Measurements from ENCODE around the gene JARID2.

Gene JARID2

DNA sequence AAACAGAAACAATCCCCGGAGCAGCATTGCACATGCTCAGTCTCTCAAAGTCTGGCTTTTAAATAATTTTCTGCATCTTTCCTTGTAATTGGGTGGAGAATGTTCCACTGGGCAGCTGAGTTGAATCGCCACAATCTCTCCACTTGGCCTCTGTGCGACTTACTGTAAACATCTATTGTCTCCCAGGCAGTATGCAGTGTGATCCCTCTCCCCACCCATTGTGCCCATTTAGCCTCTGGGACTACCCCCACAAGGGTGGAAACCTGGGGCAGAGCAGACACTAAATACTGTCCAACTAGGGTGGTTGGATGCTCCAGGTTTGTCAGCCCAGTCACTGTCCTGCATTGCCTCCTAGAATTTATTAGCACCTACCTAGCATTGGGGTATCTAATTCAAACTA, 96.2 kb downstream of the JARID2 start:
- no peaks in the 10 kb centered on the region for H3K79me2 ChIP-seq (ENCODE audit: insufficient read depth, low read length)
- no peak overlapping the region for H3K4me2 ChIP-seq (ENCODE audit: low read depth, low read length, poor library complexity, severe bottlenecking)
- H3K9me3 ChIP-seq (ENCODE audit: insufficient read depth, low read length), result no peaks in the 10 kb centered on the region
- no peak overlapping the region for H3K9ac ChIP-seq (ENCODE audit: low read length)
- H2AFZ ChIP-seq (ENCODE audit: low read depth, low read length, severe bottlenecking), result no peak overlapping the region
- H3K9me2 ChIP-seq (replicated peaks; ENCODE audit: insufficient read depth, low read length), result no peaks in the 10 kb centered on the region
- H3F3A ChIP-seq (ENCODE audit: insufficient read depth), result no peaks in the 10 kb centered on the region
- H4K20me1 ChIP-seq (ENCODE audit: low read depth, low read length), result peaks cover 31% of the 10 kb centered on the region
- H3K4me3 ChIP-seq (ENCODE audit: insufficient read depth, low read length, poor library complexity, severe bottlenecking), result no peak overlapping the region
- no peaks in the 10 kb centered on the region for H3K36me3 ChIP-seq (ENCODE audit: low read length)
- H3K27ac ChIP-seq (ENCODE audit: low read depth, low read length), result no peak overlapping the region
- no peak for TF ChIP-seq EZH2phosphoT487 (conservative IDR thresholded peaks at IDR 0.05; ENCODE audit: low read length)
- TF ChIP-seq, protein P1, sequence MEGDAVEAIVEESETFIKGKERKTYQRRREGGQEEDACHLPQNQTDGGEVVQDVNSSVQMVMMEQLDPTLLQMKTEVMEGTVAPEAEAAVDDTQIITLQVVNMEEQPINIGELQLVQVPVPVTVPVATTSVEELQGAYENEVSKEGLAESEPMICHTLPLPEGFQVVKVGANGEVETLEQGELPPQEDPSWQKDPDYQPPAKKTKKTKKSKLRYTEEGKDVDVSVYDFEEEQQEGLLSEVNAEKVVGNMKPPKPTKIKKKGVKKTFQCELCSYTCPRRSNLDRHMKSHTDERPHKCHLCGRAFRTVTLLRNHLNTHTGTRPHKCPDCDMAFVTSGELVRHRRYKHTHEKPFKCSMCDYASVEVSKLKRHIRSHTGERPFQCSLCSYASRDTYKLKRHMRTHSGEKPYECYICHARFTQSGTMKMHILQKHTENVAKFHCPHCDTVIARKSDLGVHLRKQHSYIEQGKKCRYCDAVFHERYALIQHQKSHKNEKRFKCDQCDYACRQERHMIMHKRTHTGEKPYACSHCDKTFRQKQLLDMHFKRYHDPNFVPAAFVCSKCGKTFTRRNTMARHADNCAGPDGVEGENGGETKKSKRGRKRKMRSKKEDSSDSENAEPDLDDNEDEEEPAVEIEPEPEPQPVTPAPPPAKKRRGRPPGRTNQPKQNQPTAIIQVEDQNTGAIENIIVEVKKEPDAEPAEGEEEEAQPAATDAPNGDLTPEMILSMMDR (IDR thresholded peaks at IDR 0.05; ENCODE audit: insufficient read depth, low read length, poor library complexity, severe bottlenecking), result no peak
- H3K27me3 ChIP-seq (ENCODE audit: low read length), result no peaks in the 10 kb centered on the region

DNA sequence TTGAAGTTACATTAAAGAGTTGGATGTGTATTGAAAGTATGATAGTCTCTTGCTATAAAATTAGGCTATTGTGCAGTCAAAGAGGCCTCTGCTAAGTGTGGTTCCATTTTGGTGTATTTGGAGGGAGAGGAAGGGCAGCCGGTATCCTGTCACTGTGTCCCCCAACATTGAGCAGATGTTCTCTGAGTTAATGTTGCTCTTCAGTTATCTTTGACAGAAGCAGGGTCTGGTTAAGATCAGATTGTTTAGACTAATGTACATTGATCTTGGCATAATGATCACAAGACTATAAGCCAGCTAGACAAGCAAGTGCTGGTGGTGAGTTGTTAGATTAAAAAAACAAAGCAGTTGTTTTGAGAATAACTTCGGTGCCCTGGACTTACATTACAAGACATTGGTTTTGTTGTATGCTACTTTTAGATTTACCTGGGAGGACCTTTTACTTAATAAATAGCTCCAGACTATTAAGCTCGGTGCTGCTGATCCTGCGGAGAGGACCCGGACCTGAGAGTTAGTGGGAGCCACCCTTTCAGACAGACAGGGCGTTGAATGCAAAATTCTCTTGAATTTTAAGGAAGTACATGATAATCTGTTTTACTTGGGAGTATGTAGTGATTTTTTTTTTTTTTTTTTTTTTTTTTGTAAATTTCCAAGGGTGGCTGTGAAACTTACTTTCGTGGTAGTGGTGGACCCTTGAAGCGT, 97.8 kb downstream of the JARID2 start:
- Histone ChIP-seq H3K4me3 (ENCODE audit: insufficient read depth, low read length, poor library complexity, severe bottlenecking) (no peak overlapping the region), H3K36me3 (ENCODE audit: low read length) (no peaks in the 10 kb centered on the region), H3K9me2 (replicated peaks; ENCODE audit: insufficient read depth, low read length) (no peaks in the 10 kb centered on the region), H3K27me3 (ENCODE audit: low read length) (no peaks in the 10 kb centered on the region), H3K79me2 (ENCODE audit: insufficient read depth, low read length) (no peaks in the 10 kb centered on the region), H2AFZ (ENCODE audit: low read depth, low read length, severe bottlenecking) (no peak overlapping the region), H3K4me2 (ENCODE audit: low read depth, low read length, poor library complexity, severe bottlenecking) (no peak overlapping the region), H3F3A (ENCODE audit: insufficient read depth) (no peaks in the 10 kb centered on the region), H4K20me1 (ENCODE audit: low read depth, low read length) (peaks cover 34% of the 10 kb centered on the region), H3K9ac (ENCODE audit: low read length) (no peak overlapping the region), H3K27ac (ENCODE audit: low read depth, low read length) (no peak overlapping the region), H3K9me3 (ENCODE audit: insufficient read depth, low read length) (no peaks in the 10 kb centered on the region)
- TF ChIP-seq EZH2phosphoT487 (conservative IDR thresholded peaks at IDR 0.05; ENCODE audit: low read length), result no peak
- TF ChIP-seq, protein P1 (IDR thresholded peaks at IDR 0.05; ENCODE audit: insufficient read depth, low read length, poor library complexity, severe bottlenecking), result no peak

DNA sequence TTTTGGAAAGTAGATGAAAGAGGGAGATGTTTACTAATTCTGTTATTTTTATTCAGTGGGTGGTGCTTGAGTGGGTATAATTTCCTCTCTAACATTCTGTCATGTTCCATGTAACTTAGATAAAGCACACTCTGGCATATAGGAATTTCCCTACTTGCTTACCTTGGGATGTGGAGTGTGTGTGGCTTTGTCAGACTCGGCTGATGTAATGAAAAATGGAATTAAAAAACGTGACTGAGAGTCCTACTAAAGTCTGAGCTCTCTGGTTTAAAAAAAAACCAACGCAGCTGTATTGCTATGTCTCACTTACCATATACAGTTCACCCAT, 98.3 kb downstream of the JARID2 start:
- H3K4me2 ChIP-seq (ENCODE audit: low read depth, low read length, poor library complexity, severe bottlenecking), result no peak overlapping the region
- TF ChIP-seq, protein P1 (IDR thresholded peaks at IDR 0.05; ENCODE audit: insufficient read depth, low read length, poor library complexity, severe bottlenecking), result no peak
- no peaks in the 10 kb centered on the region for H3K79me2 ChIP-seq (ENCODE audit: insufficient read depth, low read length)

More for the DNA sequence above, 98.3 kb downstream of the JARID2 start:
- H2AFZ ChIP-seq (ENCODE audit: low read depth, low read length, severe bottlenecking), result no peak overlapping the region
- H3K9me2 ChIP-seq (replicated peaks; ENCODE audit: insufficient read depth, low read length), result no peaks in the 10 kb centered on the region
- H3K27ac ChIP-seq (ENCODE audit: low read depth, low read length), result no peak overlapping the region
- no peak overlapping the region for H3K4me3 ChIP-seq (ENCODE audit: insufficient read depth, low read length, poor library complexity, severe bottlenecking)
- no peaks in the 10 kb centered on the region for H3K36me3 ChIP-seq (ENCODE audit: low read length)
- H3K9me3 ChIP-seq (ENCODE audit: insufficient read depth, low read length), result no peaks in the 10 kb centered on the region
- no peaks in the 10 kb centered on the region for H3F3A ChIP-seq (ENCODE audit: insufficient read depth)
- peaks cover 34% of the 10 kb centered on the region for H4K20me1 ChIP-seq (ENCODE audit: low read depth, low read length)
- H3K27me3 ChIP-seq (ENCODE audit: low read length), result no peaks in the 10 kb centered on the region
- H3K9ac ChIP-seq (ENCODE audit: low read length), result no peak overlapping the region

Measured in SU-DHL-6 (cell line).